ENCODE measurements around the gene SV2B.

Gene SV2B

GRCh38 chr15:91192285-91192684 is 92.2 kb downstream of the SV2B start:
- no peak for DNase-seq (ENCODE audit: low spot score)

- DNase-seq (ENCODE audit: low spot score): no peak
These were observed 92.8 kb downstream of the SV2B start for GRCh38 chr15:91192690-91193377.

DNA sequence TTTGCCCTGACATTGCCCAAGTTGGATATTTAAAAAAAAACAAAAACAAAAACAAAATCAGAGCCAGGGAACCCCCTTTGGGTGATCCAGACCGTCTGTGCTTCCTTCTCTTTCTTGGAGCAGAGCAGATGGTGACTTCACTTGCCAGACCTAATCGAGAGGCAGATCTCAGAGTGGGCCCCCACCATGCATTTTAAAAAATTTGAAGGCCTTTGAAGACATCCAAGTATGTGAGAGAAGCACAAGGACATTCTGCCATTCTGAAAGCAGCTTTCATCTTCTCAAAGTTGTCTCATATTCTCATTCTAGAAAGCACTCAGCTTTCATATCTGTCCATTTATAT is 93.3 kb downstream of the SV2B start:
- DNase-seq (ENCODE audit: low spot score): no peak

DNA sequence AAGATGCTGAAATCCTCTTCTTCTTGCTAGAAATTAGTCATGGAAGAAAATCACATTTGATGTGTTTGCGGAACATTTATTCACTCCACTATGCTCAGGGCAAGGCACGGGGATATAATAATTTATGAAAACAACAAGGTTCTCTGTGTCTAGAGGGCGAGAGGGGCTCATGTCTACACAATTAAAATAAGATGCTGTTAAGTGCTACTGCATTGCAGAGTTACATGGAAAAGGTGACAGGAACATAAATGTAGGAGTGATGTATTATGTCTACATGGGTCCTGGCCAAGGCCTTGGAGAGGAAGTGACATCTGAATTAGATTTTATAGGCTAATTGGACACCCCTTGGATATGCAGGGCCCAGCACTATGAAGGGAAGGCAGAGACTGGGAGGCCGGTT is 96.1 kb downstream of the SV2B start:
- DNase-seq (ENCODE audit: low spot score): no peak

- DNase-seq (ENCODE audit: low spot score): no peak
These were observed 96.7 kb downstream of the SV2B start for GRCh38 chr15:91196768-91197167.

- no peak for DNase-seq (ENCODE audit: low spot score)
These were observed 99.5 kb downstream of the SV2B start for GRCh38 chr15:91199511-91199910.

DNA sequence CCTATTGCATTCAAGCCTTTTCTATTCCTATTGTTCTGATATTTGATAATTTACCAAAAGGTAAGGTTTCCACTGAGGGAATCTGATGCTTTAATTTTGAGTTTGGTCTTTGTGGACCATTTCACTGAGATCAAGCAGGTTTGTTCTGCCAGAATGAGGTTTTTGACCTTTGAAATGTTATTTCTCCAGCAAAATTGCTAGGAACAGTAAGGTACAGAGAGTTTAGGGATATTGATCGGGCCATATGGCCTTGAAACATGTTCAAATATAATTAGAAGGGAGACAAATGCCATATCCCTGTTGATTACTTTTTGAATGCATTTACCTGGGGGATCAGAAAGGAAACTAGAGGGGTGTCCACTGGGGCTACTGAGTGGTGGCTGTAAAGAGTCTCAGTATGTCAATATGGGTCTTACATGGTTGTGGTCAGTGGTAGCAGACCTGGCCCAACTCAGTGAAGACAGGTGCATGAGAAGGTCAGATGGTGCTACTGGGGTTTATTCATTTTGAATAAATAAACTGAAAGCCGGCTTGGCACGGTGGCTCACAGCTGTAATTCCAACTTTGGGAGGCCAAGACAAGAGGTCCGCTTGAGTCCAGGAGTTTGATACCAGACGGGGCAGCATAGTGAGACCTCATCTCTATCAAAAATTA is 100.2 kb downstream of the SV2B start:
- DNase-seq (ENCODE audit: low spot score): no peak

GRCh38 chr15:91202510-91203102 is 102.5 kb downstream of the SV2B start:
- no peak for DNase-seq (ENCODE audit: low spot score)

DNA sequence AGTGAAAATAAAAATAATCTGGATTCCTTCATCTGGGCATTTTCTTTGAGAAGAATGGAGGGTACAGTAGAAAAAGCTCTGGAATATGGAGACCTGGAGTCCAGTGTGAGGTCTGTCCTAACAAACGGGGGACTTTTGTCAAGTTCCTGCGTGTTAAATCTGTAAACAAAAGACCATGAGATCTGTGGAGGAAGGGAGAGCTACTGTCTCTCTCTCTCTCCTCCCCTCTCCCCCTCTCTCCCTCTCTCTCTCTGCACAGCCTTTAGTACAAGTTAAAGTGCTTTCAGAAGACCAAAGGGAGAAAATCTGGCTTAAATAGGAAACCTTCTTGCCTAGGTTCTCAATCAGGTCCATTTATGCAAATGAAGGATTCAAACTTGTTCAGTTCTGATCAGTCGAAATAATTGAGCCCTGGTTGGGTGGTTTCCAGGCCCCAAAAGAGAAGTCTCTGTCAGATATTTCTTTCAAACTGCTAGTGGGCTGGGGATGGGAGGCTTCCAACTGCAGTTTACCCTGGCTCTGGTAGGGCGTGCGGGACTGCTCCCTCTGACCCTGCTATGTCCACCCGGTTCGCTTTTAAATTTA is 103.7 kb downstream of the SV2B start:
- DNase-seq (ENCODE audit: low spot score): no peak

DNA sequence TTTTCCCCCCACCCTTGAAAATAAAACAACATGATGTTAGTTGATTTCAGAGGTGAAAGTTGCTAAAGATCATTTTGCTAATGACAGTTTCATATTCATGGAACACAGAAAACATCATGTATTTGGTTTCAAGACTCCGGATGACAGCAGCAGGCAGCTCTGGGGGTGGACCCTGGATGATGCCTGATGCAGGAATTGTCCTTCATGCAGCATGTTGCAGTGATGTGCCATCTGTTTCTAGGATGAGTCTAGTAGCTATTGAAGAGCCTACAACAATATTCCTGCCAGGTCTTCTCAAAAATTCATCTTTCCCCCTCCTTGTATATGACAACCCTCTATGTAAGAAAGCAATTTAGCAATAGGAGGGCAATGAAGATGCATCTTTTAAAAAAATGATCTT is 108.3 kb downstream of the SV2B start:
- no peak for DNase-seq (ENCODE audit: low spot score)

GRCh38 chr15:91209318-91209717 is 109.3 kb downstream of the SV2B start:
- DNase-seq (ENCODE audit: low spot score): no peak

DNA sequence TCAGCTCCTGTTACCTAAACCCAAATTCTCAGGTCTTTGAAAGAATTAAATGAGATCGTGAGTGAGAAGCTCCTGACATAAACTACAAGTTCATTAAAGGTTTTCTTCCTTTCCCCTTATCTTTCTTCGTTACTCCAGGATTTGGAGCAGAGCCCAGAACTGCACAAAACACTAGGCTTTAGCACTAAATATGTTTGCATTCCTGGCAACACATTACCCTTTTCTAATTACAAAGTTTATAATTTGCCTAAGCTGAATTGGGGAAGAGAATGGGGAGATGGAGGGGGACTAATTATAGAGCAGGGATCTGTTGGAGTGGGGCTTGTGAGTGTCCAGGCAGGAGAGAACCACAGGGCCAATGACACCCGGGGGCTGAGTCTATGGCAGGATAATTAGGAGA is 109.7 kb downstream of the SV2B start:
- no peak for DNase-seq (ENCODE audit: low spot score)

DNA sequence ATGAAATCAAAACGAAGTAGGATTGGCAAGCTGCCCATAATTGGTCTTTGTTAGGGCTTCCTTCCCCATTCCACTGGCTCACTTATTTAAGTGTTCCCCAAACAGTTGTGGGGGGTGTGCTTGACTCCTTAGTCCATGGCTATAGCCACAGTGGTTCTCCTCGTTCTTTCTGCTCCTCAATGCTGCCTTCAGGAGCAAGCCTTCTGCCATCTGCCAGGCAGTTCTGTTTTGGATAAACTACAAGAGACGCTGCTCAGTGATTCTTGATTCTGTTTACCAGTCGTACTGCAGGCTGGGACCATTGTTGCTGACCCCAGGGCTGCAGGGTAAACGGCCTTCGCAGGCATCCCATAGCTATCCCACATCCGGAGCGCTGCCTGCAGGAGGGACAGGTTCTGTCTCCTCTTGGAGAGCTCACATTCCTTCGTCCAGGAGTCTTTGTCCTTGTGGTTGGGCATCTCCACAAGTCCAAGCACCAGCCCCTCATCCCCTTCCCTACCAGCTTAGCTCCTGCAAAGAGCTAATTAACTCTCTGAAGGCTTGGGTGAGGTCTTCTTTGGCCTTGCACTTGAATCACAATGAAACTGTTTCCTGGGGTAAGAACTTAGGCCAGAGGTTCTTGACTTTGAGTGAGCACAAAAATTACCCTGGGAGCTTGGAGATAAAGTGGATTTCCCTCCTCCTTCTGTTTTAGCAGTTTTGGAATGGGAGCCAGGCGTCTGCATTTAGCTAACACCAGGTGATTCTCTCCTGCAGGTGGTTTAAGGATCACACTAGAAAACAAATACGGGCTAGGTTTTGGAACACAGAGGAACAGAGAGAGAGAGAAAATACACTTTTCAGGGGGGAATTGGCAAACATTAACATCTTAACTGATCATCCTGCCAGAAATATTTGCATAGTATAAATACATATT is 114.9 kb downstream of the SV2B start:
- DNase-seq (ENCODE audit: low spot score): no peak

DNA sequence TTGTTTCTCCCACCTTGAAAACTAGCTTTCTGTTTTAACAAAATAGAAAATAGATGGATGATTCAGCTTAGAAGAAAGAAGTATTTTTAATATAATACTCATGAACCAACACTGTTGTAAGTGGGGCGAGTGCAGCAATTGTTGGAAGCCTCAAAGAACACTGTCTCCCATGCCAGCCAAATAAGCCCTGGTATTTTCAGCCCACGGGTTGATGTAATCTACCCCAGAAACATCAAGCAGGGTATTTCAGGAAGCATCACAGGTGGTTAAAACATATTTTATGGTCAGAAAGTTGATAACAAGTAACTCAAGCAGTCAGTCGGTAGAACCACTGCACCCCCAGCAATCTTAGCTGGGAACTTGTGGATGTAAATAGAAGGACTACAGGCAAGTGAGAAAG is 115.9 kb downstream of the SV2B start:
- no peak for DNase-seq (ENCODE audit: low spot score)

DNA sequence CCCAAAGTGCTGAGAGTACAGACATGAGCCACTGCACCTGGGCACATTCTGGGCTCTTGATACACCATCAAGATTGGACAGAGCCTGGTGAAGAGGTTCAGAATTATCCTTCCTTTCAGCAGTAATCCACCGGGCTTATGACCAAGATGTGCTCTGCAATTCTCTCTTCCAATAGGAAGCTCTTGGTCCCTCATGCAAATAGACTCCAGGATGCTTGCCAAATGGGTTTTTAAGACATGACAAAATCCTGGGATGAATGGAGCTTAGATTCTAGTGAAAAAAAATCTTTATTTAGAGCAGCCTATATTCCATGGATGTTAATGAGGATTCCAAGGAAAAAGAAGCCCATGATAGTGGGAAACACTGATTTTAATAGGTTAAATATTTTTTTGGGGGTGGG is 119.1 kb downstream of the SV2B start:
- DNase-seq (ENCODE audit: low spot score): no peak

DNA sequence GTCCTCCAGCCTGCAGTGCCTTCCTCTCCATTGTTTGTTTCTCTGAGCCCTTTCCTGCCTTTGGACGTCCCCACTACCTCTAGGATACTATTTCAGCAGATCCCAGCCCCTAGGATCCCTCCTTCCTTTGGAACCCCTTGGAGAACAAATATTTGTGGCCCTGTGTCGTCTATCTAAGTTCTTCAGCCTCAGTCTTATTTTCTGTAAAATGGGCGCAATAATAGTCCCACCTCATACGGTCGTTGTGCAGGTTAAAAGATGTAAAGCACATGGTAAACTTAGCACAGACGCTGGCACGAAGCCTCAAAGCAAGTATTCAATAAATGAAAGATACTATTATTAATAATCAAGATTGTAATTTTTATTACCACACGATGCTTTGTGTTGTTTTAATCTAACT is 122.0 kb downstream of the SV2B start:
- DNase-seq (ENCODE audit: low spot score): no peak

GRCh38 chr15:91223863-91224262 is 123.8 kb downstream of the SV2B start:
- no peak for DNase-seq (ENCODE audit: low spot score)

GRCh38 chr15:91224755-91225380 is 124.8 kb downstream of the SV2B start:
- DNase-seq (ENCODE audit: low spot score): no peak

GRCh38 chr15:91225741-91226140 is 125.7 kb downstream of the SV2B start:
- no peak for DNase-seq (ENCODE audit: low spot score)

GRCh38 chr15:91227117-91227516 is 127.1 kb downstream of the SV2B start:
- DNase-seq (ENCODE audit: low spot score): no peak

DNA sequence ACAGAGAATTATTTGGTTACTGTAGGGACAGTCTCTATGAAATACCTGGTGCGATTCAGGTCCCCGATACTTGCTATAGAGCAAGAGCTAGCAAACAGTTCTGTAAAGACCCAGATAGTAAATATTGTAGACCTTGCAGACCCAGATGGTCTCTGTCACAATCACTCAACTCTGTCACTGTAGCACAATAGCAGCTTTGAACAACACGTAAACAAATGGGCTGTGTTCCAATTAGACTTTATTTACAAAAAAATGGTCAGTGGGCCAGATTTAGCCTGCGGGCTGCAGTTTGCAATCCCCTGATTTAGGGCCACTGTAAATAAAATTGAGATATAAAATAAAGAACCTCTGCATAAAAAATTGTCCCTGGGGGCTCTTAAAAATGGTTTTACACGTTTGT is 127.7 kb downstream of the SV2B start:
- DNase-seq (ENCODE audit: low spot score): no peak

- DNase-seq (ENCODE audit: low spot score): no peak
These were observed 128.3 kb downstream of the SV2B start for GRCh38 chr15:91228383-91228782.
